Fibroblast of pulmonary artery (primary cell): ENCODE measurements around the gene ZNF641.

ENCODE experiments used
- DNase-seq: peaks from one replicate; pipeline ENCODE4 v3.0.0-alpha.2; 2010; ENCODE audit warnings: low read depth
- H3K4me3 ChIP-seq: replicated peaks from 2 replicates; pipeline ENCODE4 v1.5.1; 2011; ENCODE audit warnings: low read depth, mild to moderate bottlenecking, control low read depth, low read length, moderate library complexity
- CTCF ChIP-seq: IDR thresholded peaks from 2 replicates; pipeline ENCODE4 v1.5.1; 2011; ENCODE audit warnings: mild to moderate bottlenecking, control low read depth, low read length, inconsistent platforms; ENCODE audit errors: missing control alignments

ZNF641 gene

GRCh38 chr12:48377646-48378045 lies 26.9 kb upstream of the ZNF641 start:
- TF ChIP-seq CTCF: no peak
- H3K4me3 ChIP-seq: no peak overlapping the region
- no peak for DNase-seq

GRCh38 chr12:48374164-48374563 lies 23.4 kb upstream of the ZNF641 start:
- no peak for TF ChIP-seq CTCF
- DNase-seq: no peak

GRCh38 chr12:48366131-48366530 lies 15.4 kb upstream of the ZNF641 start:
- TF ChIP-seq CTCF: no peak
- no peak overlapping the region for H3K4me3 ChIP-seq
- DNase-seq: no peak

More at GRCh38 chr12:48374164-48374563, 23.4 kb upstream of the ZNF641 start:
- H3K4me3 ChIP-seq: no peak overlapping the region

GRCh38 chr12:48361664-48362339 lies 11.1 kb upstream of the ZNF641 start:
- no peak for DNase-seq
- TF ChIP-seq CTCF: no peak

GRCh38 chr12:48358937-48359513 lies 8.3 kb upstream of the ZNF641 start:
- no peak overlapping the region for H3K4me3 ChIP-seq
- no peak for TF ChIP-seq CTCF
- DNase-seq: no peak

More at GRCh38 chr12:48361664-48362339, 11.1 kb upstream of the ZNF641 start:
- no peak overlapping the region for H3K4me3 ChIP-seq

- TF ChIP-seq CTCF: no peak
- DNase-seq: peak; percentile 4
- no peak overlapping the region for H3K4me3 ChIP-seq
Observed at GRCh38 chr12:48356041-48356768, 5.5 kb upstream of the ZNF641 start.
